GM21526 (cell line): ENCODE results near the gene PRPF18.
"Not testable (repeated sequence)": the region's sequence is repeated elsewhere in the genome, so short reads cannot be mapped to it uniquely, and the experiment has no call there.

Experiments
- ATAC-seq: cut with Tn5 transposase; IDR thresholded peaks from one replicate; pipeline ENCODE4 v1.9.1; 2021; ENCODE audit warnings: moderate library complexity; ENCODE audit not compliant: unreplicated experiment, low FRiP score

Gene PRPF18, protein sequence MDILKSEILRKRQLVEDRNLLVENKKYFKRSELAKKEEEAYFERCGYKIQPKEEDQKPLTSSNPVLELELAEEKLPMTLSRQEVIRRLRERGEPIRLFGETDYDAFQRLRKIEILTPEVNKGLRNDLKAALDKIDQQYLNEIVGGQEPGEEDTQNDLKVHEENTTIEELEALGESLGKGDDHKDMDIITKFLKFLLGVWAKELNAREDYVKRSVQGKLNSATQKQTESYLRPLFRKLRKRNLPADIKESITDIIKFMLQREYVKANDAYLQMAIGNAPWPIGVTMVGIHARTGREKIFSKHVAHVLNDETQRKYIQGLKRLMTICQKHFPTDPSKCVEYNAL

DNA sequence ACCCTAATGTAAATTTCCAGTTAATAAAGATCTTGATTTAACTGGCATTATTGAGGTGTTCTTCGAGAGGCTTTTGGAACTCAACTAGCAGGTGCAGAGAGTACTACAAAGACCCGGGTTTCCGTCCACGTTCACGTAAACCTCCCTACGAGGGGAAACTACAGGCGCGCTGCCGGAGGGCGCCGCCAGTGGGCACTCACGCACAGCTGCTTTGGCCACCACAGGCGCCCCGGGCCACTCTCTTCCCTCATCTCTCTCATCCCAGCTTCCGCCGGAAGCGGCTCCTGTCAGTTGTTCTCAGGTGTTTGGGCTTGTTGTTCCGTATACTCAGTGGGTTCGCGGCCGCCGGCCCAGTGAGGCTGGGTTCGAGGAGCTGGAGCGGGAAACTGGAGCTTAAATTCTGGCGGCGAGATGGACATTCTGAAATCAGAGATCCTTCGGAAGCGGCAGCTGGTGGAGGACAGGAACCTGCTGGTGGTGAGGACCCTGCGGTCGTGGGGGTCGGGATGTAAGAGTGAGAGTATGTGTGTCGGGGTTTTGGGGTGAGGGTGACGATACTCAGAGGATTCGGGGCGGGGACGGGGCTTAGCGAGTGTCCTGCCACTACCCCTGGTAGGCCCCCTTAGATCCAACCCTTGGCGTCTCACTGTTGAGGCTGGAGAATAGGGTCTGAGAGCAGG is at the start of gene PRPF18:
TSS of gene PRPF18 (plus strand) at position 290 of the 680 bp plus-strand sequence. CDS start at position 412, 122 bp downstream.
- peak; percentile 100 for ATAC-seq

DNA sequence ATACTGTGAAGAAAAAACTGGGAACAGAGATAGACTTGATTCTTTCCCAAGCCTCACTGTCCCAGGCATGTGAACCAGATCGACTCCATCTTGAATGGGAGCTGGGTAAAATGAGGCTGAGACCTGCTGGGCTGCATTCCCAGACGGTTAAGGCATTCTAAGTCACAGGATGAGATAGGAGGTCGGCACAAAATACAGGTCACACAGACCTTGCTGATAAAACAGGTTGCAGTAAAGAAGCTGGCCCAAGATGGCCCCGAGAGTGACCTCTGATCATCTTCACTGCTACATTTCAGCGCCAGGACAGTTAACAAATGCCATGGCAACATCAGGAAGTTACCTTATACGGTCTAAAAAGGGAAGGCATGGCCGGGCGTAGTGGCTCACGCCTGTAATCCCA is 48.8 kb upstream of the PRPF18 start:
- ATAC-seq: not testable (repeated sequence)

DNA sequence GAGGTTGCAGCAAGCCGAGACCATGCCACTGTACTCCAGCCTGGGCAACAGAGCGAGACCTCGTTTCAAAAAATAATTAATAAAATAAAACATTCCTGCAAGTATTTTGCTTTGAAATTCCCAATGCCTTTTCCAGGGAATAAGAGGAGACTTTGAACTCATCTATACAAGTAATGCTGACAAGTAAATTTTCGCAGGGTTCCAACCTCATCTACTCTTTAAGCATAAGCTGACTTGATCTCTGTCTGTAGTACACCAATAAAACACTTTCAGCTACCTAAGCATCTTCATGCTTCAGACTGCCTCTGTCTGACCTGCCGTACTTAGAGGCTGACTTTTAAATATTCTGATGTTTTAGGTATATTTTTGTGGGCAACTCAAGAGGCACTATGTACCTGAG is 44.2 kb upstream of the PRPF18 start:
- ATAC-seq: no peak

DNA sequence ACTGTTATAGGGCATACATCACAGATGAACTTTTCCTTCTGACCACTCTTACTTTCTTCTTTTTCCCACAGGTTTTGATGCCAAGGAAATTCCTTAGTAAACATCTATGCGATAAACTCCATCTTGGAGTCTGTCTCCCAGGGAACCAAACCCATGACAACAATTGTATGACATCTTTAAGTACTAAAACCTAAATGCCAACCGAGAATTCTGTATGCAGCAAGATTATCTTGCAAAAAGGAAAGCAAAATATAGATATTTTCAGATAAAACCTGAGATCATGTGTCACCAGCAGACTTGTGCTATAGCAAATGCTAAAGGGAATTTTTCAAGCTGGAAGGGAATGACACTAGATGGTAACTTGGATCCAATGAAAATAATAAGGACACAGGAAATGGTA is 36.0 kb upstream of the PRPF18 start:
- ATAC-seq: no peak

DNA sequence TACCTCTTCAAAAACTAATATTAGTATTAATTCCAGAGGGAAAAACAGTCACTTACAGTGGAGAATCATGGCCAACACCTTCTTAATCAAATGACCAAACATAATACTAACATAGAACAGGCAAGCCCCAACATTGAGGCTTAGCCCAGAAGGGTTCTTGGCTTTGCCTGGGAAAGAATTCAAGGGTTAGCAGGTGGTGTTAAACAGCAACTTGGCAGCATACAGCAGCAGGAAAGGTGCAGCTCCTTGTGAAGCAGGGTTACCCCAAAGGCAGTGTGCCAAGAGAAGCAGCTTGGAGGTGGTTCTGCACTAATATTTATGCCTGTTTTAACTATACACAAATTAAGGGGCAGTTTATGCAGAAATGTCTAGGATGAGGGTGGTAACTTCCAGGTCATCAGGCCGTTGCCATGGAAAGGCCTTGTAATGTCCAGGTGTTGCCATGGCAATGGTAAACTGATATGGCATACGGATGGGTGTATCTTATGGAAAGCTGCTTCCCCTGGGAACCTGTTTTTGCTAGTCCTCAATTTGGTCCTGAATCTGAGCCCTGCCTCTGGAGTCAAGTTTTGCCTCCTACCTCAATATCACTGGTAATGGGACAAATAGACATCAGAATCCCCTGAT is 30.8 kb upstream of the PRPF18 start:
- ATAC-seq: no peak

- no peak for ATAC-seq
Observed at GRCh38 chr10:13559124-13559700, 27.6 kb upstream of the PRPF18 start.

DNA sequence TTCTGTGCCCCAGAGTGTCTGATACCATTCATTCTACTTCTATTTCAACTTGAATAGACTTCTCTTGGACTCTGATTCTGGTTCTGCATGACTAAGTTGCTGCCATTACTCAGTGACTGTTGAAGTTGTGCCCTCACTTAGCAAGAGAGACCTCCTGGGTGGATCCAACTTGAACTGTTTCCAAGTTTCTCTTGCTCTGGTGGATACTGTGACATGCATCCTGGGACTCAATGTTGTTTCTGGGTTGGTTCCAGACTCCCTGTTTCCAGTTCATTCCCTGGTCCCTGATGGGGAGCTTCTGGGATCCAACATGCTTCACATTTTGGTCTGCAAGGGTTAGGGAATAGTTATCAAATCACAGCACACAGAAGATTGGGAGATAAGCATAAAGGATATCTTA is 26.2 kb upstream of the PRPF18 start:
- ATAC-seq: no peak

DNA sequence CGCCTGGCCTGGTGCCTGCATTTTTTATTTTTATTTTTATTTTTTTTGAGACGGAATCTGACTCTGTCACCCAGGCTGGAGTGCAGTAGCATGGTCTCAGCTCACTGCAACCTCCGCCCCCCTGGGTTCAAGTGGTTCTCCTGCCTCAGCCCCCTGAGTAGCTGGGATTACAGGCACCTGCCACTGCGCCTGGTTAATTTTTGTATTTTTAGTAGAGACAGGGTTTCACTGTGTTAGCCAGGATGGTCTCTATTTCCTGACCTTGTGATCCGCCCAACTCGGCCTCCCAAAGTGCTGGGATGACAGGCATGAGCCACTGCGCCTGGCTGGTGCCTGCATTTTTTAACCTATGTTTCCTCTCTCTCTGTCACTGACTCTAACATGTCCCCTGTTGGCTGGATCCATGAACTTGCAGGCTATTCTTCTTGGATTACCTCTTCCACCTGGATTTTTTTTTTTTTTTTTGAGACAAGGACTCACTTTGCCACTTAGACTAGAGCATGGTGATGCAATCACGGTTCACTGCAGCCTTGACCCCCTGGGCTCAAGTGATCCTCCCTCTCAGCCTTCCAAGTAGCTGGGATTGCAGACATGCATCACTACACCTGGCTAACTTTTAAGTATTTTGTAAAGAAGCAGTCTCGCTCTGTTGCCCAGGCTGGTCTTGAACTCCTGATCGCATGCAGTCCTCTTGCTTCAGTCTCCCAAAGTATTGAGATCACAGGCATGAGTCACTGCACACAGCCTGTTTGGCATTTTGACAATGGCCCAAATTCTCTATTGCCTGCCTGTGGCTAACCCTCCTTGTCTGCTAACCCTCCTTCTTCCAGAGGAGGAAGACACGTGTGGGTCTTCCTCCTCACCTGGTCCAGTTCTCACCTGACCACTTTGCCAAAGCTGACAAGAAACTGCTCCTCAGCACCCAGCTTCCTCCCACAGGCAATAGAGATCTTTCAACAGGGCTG is 23.0 kb upstream of the PRPF18 start:
- no peak for ATAC-seq

GRCh38 chr10:13564576-13564975 is 22.2 kb upstream of the PRPF18 start:
- ATAC-seq: no peak

- no peak for ATAC-seq
Observed at GRCh38 chr10:13567030-13567429, 19.7 kb upstream of the PRPF18 start.

GRCh38 chr10:13571541-13571940 is 15.2 kb upstream of the PRPF18 start:
- no peak for ATAC-seq

- ATAC-seq: no peak
Observed at GRCh38 chr10:13573960-13574359, 12.8 kb upstream of the PRPF18 start.

- no peak for ATAC-seq
Observed at GRCh38 chr10:13585195-13585751, 1.5 kb upstream of the PRPF18 start.

DNA sequence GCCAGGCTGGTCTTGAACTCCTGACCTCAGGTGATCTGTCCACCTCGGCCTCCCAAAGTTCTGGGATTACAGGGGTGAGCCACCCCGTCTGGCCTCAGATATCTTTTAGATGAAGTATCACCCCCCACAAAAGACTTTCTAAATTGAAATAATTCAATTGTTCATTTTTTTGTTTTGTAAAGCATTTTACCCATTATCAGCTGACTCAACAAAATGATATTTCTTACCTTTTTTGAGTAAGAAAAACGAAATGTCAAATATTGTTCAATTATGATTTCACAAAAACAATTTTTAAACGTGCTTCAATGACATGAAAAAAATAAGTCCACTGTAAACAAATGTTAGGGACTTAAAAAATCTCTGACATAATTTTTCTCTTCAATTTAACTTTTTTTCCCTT is 822 bp upstream of the PRPF18 start:
- ATAC-seq: no peak

DNA sequence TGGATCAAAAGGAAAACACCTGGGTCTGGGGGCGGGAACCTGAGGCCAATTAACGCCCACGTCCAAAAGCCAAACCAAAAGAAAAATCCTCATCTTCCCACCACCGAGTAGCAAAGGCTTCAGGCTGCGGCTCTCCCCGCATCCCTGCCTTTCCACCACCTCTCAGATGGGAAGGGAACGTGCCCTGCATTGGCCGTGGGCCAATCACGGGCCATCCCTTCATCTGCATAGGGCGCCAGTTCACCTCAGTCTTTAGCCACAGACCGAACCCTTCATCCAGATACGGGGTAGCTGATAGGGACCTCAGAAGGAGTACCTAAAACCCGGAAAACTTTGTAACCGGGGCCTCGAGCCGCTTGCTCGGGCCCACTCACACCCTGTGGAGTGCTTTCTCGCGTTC is 626 bp downstream of the PRPF18 start:
- ATAC-seq: no peak

- no peak for ATAC-seq
Observed at GRCh38 chr10:13589316-13589715, 2.6 kb downstream of the PRPF18 start.

- no peak for ATAC-seq
Observed at GRCh38 chr10:13590886-13591285, 4.1 kb downstream of the PRPF18 start.

DNA sequence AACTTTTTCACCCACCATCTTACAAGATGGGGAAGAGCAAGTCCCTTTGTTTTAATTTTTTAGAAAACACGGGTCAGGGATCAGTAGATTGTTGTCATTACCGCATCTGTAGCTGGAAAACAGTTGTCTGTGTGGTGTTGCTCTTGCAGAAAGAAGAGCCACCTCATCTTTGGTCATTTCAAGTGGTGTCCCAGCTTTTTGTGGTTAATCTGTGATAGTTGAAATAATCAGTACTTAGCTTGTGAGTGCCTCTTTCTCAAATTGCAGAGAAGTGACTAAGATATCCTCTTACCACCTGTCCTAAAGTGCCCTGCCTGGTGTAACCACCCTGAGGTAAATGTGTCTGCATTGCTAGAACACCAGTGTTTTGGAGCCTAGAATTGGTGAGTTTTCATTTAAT is 5.5 kb downstream of the PRPF18 start:
- no peak for ATAC-seq

DNA sequence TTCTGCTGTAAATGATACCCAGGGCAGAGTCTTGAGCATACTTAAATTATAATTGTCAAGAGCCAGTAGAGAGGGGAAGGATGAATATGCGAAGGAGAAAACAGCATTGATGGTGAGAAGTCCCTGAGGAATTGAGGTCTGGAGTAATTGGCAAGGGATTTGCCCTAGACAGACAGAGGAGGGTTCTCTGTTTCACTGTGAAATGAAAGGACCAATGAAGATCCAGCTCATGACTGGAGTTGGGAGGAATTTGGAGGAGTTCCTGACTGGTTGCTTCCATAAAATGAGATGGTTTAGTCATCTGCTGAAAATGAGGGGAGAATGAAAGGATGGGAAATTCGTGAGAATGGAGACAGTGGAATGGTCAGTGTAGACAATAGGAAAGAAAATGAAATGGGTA is 6.8 kb downstream of the PRPF18 start:
- ATAC-seq: no peak

DNA sequence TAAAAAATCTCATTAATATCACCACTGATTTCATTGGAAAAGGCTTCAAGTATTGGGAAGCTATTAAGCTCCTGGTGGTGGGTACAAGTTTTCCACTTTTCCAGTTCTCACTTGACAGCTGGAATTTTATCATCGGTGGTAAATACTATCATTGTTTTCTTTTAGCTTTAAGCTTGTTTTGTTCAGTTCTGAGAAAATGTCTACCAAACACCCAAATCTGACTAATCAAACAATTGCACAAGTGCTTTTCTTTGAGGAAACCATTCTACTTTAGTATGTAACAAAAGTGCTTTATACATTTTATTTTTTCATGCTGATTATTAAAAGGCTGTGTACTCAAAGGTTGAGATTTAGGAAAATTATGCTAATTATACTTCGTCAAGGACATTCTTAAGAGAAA is 7.9 kb downstream of the PRPF18 start:
- no peak for ATAC-seq
